Measurements from ENCODE around the gene IYD.
"Not testable (repeated sequence)": the region's sequence is repeated elsewhere in the genome, so short reads cannot be mapped to it uniquely, and the experiment has no call there.

IYD gene

GRCh38 chr6:150445486-150445885 lies 76.7 kb downstream of the IYD start:
- Histone ChIP-seq H3K79me2 (ENCODE audit: insufficient read depth, low read length) (no peaks in the 10 kb centered on the region), H3K9me3 (ENCODE audit: insufficient read depth, low read depth, low read length) (no peaks in the 10 kb centered on the region), H2AFZ (ENCODE audit: low read length) (no peak overlapping the region), H3K9ac (ENCODE audit: low read depth, low read length, poor library complexity, severe bottlenecking) (no peak overlapping the region), H3K4me1 (ENCODE audit: insufficient read depth, low read length, poor library complexity, severe bottlenecking) (no peaks in the 10 kb centered on the region), H3K36me3 (ENCODE audit: insufficient read depth, low read length) (no peaks in the 10 kb centered on the region), H3F3A (ENCODE audit: low read depth) (no peaks in the 10 kb centered on the region), H3K4me2 (ENCODE audit: low read depth, low read length, poor library complexity, severe bottlenecking) (no peak overlapping the region), H3K9me2 (replicated peaks; ENCODE audit: low read depth, low read length) (no peaks in the 10 kb centered on the region), H3K27me3 (ENCODE audit: insufficient read depth, low read length, poor library complexity, severe bottlenecking) (no peaks in the 10 kb centered on the region), H4K20me1 (ENCODE audit: insufficient read depth, low read length, poor library complexity, severe bottlenecking) (no peaks in the 10 kb centered on the region), H3K4me3 (ENCODE audit: low read length, poor library complexity, severe bottlenecking) (no peak overlapping the region)
- TF ChIP-seq CTCF (conservative IDR thresholded peaks at IDR 0.05; ENCODE audit: low read length) (no peak), EZH2phosphoT487 (IDR thresholded peaks at IDR 0.05; ENCODE audit: borderline replicate concordance) (no peak)

DNA sequence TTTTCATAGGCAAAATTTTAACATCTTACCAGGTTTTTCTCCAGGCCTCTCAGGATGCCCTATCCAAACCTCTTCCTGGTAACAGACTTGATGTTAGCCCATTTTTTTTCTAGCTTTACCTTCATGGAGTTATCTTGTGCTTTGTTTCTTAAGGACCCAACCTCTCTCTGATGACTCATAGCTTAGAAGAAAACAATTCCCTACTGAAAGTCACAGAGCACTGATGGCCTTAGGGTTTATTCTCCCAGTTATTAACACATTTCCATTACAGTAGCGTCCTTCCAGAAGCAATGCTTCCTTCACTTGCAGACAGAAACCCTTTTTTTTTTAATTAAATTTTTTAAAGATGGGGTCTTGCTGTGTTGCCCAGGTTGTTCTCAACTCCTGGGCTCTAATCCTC lies 79.4 kb downstream of the IYD start:
- Histone ChIP-seq H3K9me2 (replicated peaks; ENCODE audit: low read depth, low read length) (no peaks in the 10 kb centered on the region), H3K4me3 (ENCODE audit: low read length, poor library complexity, severe bottlenecking) (no peak overlapping the region), H3K9me3 (ENCODE audit: insufficient read depth, low read depth, low read length) (no peaks in the 10 kb centered on the region), H3K9ac (ENCODE audit: low read depth, low read length, poor library complexity, severe bottlenecking) (no peak overlapping the region), H3F3A (ENCODE audit: low read depth) (no peaks in the 10 kb centered on the region), H3K4me2 (ENCODE audit: low read depth, low read length, poor library complexity, severe bottlenecking) (no peak overlapping the region), H4K20me1 (ENCODE audit: insufficient read depth, low read length, poor library complexity, severe bottlenecking) (no peaks in the 10 kb centered on the region), H3K36me3 (ENCODE audit: insufficient read depth, low read length) (no peaks in the 10 kb centered on the region), H2AFZ (ENCODE audit: low read length) (no peak overlapping the region), H3K79me2 (ENCODE audit: insufficient read depth, low read length) (no peaks in the 10 kb centered on the region), H3K4me1 (ENCODE audit: insufficient read depth, low read length, poor library complexity, severe bottlenecking) (no peaks in the 10 kb centered on the region), H3K27me3 (ENCODE audit: insufficient read depth, low read length, poor library complexity, severe bottlenecking) (no peaks in the 10 kb centered on the region)
- TF ChIP-seq CTCF (conservative IDR thresholded peaks at IDR 0.05; ENCODE audit: low read length) (no peak), EZH2phosphoT487 (IDR thresholded peaks at IDR 0.05; ENCODE audit: borderline replicate concordance) (no peak)

GRCh38 chr6:150449055-150449454 lies 80.2 kb downstream of the IYD start:
- not testable (repeated sequence) for H3K79me2 ChIP-seq (ENCODE audit: insufficient read depth, low read length); H3K4me2 ChIP-seq (ENCODE audit: low read depth, low read length, poor library complexity, severe bottlenecking); H3K9ac ChIP-seq (ENCODE audit: low read depth, low read length, poor library complexity, severe bottlenecking); H3K36me3 ChIP-seq (ENCODE audit: insufficient read depth, low read length); H2AFZ ChIP-seq (ENCODE audit: low read length); H3K9me2 ChIP-seq (replicated peaks; ENCODE audit: low read depth, low read length); H3K4me3 ChIP-seq (ENCODE audit: low read length, poor library complexity, severe bottlenecking); H3F3A ChIP-seq (ENCODE audit: low read depth); H3K9me3 ChIP-seq (ENCODE audit: insufficient read depth, low read depth, low read length); H4K20me1 ChIP-seq (ENCODE audit: insufficient read depth, low read length, poor library complexity, severe bottlenecking); H3K4me1 ChIP-seq (ENCODE audit: insufficient read depth, low read length, poor library complexity, severe bottlenecking); H3K27me3 ChIP-seq (ENCODE audit: insufficient read depth, low read length, poor library complexity, severe bottlenecking)

- Histone ChIP-seq H4K20me1 (ENCODE audit: insufficient read depth, low read length, poor library complexity, severe bottlenecking) (no peaks in the 10 kb centered on the region), H3K4me2 (ENCODE audit: low read depth, low read length, poor library complexity, severe bottlenecking) (no peak overlapping the region), H3K9ac (ENCODE audit: low read depth, low read length, poor library complexity, severe bottlenecking) (no peak overlapping the region), H3K36me3 (ENCODE audit: insufficient read depth, low read length) (no peaks in the 10 kb centered on the region), H3K9me3 (ENCODE audit: insufficient read depth, low read depth, low read length) (no peaks in the 10 kb centered on the region), H2AFZ (ENCODE audit: low read length) (no peak overlapping the region), H3K4me3 (ENCODE audit: low read length, poor library complexity, severe bottlenecking) (no peak overlapping the region), H3K9me2 (replicated peaks; ENCODE audit: low read depth, low read length) (no peaks in the 10 kb centered on the region), H3F3A (ENCODE audit: low read depth) (no peaks in the 10 kb centered on the region), H3K27me3 (ENCODE audit: insufficient read depth, low read length, poor library complexity, severe bottlenecking) (no peaks in the 10 kb centered on the region), H3K79me2 (ENCODE audit: insufficient read depth, low read length) (no peaks in the 10 kb centered on the region), H3K4me1 (ENCODE audit: insufficient read depth, low read length, poor library complexity, severe bottlenecking) (peaks cover 10% of the 10 kb centered on the region)
- TF ChIP-seq EZH2phosphoT487 (IDR thresholded peaks at IDR 0.05; ENCODE audit: borderline replicate concordance) (no peak), CTCF (conservative IDR thresholded peaks at IDR 0.05; ENCODE audit: low read length) (no peak)
Measured at GRCh38 chr6:150450918-150451317, 82.1 kb downstream of the IYD start.

Measured in Loucy (cell line).